Smooth muscle cell (in vitro differentiated cells): Measurements from ENCODE around the gene FAM120A. TPM values are rescaled to one million over a fixed set of nuclear protein-coding genes. Genes with fewer than 3 reads are reported as not detected.

Experiments
- DNase-seq: peaks from one replicate; lab custom pipeline; 2025; ENCODE audit not compliant: unreplicated experiment; lab: John Stamatoyannopoulos, UW
- H2AFZ ChIP-seq: fragments of 200-600 bp; sonication (generic); 2 replicates; pipeline ENCODE4 v1.6.0; 2016; ENCODE audit warnings: antibody characterized with exemption, low read depth, mild to moderate bottlenecking
- H3F3A ChIP-seq: fragments of 200-600 bp; sonication (generic); 2 replicates; pipeline ENCODE4 v1.6.0; 2017; ENCODE audit warnings: antibody characterized with exemption, low read depth
- H3K27ac ChIP-seq: fragments of 200-600 bp; sonication (generic); 2 replicates; pipeline ENCODE4 v1.5.1; 2016; ENCODE audit warnings: low read depth, mild to moderate bottlenecking
- H3K27me3 ChIP-seq: fragments of 200-600 bp; sonication (generic); 2 replicates; pipeline ENCODE4 v1.6.1; 2016; ENCODE audit warnings: low read depth, mild to moderate bottlenecking
- H3K36me3 ChIP-seq: fragments of 200-600 bp; sonication (generic); 2 replicates; pipeline ENCODE4 v1.5.1; 2016; ENCODE audit warnings: low read depth
- H3K4me1 ChIP-seq: fragments of 200-600 bp; sonication (generic); 2 replicates; pipeline ENCODE4 v1.5.1; 2016; ENCODE audit warnings: low read depth
- H3K4me2 ChIP-seq: fragments of 200-600 bp; sonication (generic); 2 replicates; pipeline ENCODE4 v1.6.0; 2016; ENCODE audit warnings: mild to moderate bottlenecking
- H3K4me3 ChIP-seq: fragments of 200-600 bp; sonication (generic); 2 replicates; pipeline ENCODE4 v1.5.1; 2016; ENCODE audit warnings: mild to moderate bottlenecking
- H3K79me2 ChIP-seq: fragments of 200-600 bp; sonication (generic); 2 replicates; pipeline ENCODE4 v1.6.0; 2016; ENCODE audit warnings: low read depth, mild to moderate bottlenecking
- H3K9ac ChIP-seq: fragments of 200-600 bp; sonication (generic); 2 replicates; pipeline ENCODE4 v1.6.0; 2016; ENCODE audit warnings: low read depth
- H3K9me3 ChIP-seq: fragments of 200-600 bp; sonication (generic); replicated peaks from 2 replicates; pipeline ENCODE4 v1.5.1; 2016; ENCODE audit warnings: low read depth
- H4K20me1 ChIP-seq: fragments of 200-600 bp; sonication (generic); 2 replicates; pipeline ENCODE4 v1.6.0; 2016; ENCODE audit warnings: low read depth
- WGBS: methylation state at CpG from one replicate; pipeline ENCODE4 v1.1.7; 2016; ENCODE audit warnings: low lambda C conversion rate; 5-methylcytosine and 5-hydroxymethylcytosine counted together
- polyA plus RNA-seq: library from polyadenylated mRNA; unstranded; fragments of >200 nt; fragmentation: Nextera tagmentation; extraction: Ambion mirVana; gene quantifications from 2 replicates; pipeline ENCODE4 v1.2.1, GENCODE V29; 2016
- total RNA-seq: library from RNA; depleted of rRNA; stranded (reverse); fragments of >200 nt; gene quantifications from 2 replicates; pipeline ENCODE4 v1.2.3, GENCODE V29; 2014
- TF ChIP-seq, protein P1 (sequence below): fragments of 200-600 bp; sonication (generic); IDR thresholded peaks from 2 replicates; pipeline ENCODE4 v1.5.1; 2017; ENCODE audit warnings: borderline replicate concordance, mild to moderate bottlenecking, antibody characterized with exemption; ENCODE audit not compliant: insufficient read depth, poor library complexity, severe bottlenecking

Gene FAM120A
- total and polyA plus RNA-seq, 2 experiments from 2014 or later: 14.4 to 47.2 TPM

DNA sequence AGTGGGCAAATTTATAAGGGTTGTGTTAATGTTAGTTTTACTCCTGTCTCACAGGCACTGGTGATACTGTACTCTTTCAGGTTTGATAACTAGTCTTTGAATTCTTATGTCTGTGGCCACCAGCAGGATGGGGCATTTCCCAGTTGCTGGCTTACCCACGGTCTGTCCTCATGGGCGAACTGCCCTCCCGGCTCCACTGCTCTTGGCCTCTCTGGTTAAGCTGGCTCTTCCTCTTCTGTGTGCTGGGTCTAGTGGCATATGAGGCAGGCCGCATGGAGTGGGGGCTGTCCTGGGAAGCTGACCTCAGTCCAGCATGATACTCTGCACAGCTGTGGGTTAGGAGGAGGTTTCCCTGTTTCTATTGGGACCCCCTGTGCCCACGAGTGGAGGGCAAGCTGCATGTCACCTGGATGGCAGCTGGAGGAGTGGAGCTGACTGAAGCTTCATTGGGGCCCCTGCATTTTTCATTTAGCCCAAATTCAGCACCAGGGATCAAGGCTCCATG lies 144.4 kb downstream of the FAM120A start:
- WGBS: 82% methylated on average over 5 of the region's 5 CpGs
- H4K20me1 ChIP-seq: peaks cover 99% of the 10 kb centered on the region

DNA sequence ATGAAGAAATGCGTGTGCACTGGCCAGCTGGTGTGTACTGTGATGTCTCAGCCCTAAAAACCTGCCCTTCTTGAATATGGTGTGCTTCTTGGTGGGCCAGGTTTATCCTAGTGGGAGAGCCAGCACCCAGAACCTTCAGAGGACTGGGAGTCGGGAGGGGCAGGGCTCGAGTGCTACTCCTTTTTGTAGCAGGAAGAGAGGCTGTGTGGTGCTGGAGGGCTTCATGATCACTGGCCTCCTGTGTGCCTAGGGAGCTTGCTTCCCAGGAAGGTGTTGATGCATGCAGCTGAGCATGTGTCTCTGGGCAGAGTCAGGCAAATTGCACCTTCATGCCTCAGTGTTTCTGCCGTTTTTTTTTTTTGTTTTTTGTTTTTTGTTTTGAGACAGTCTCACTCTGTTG lies 144.9 kb downstream of the FAM120A start:
- Histone ChIP-seq H2AFZ (no peak overlapping the region), H3K9ac (no peak overlapping the region), H3K27ac (no peak overlapping the region), H3K36me3 (no peaks in the 10 kb centered on the region), H3K4me3 (no peak overlapping the region), H4K20me1 (peaks cover 99% of the 10 kb centered on the region), H3K4me2 (no peak overlapping the region), H3K4me1 (no peaks in the 10 kb centered on the region), H3K79me2 (peaks cover 65% of the 10 kb centered on the region), H3K9me3 (no peaks in the 10 kb centered on the region), H3F3A (no peaks in the 10 kb centered on the region), H3K27me3 (no peaks in the 10 kb centered on the region)
- TF ChIP-seq, protein P1, sequence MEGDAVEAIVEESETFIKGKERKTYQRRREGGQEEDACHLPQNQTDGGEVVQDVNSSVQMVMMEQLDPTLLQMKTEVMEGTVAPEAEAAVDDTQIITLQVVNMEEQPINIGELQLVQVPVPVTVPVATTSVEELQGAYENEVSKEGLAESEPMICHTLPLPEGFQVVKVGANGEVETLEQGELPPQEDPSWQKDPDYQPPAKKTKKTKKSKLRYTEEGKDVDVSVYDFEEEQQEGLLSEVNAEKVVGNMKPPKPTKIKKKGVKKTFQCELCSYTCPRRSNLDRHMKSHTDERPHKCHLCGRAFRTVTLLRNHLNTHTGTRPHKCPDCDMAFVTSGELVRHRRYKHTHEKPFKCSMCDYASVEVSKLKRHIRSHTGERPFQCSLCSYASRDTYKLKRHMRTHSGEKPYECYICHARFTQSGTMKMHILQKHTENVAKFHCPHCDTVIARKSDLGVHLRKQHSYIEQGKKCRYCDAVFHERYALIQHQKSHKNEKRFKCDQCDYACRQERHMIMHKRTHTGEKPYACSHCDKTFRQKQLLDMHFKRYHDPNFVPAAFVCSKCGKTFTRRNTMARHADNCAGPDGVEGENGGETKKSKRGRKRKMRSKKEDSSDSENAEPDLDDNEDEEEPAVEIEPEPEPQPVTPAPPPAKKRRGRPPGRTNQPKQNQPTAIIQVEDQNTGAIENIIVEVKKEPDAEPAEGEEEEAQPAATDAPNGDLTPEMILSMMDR: no peak
- whole genome bisulfite sequencing: 93% methylated on average over 4 of the region's 4 CpGs
- DNase-seq: no peak

More for the DNA sequence above, 144.4 kb downstream of the FAM120A start:
- no peak overlapping the region for H2AFZ ChIP-seq
- H3K9ac ChIP-seq: no peak overlapping the region
- no peaks in the 10 kb centered on the region for H3K27me3 ChIP-seq
- TF ChIP-seq, protein P1: no peak
- DNase-seq: no peak
- no peaks in the 10 kb centered on the region for H3K9me3 ChIP-seq
- H3K36me3 ChIP-seq: no peaks in the 10 kb centered on the region
- no peaks in the 10 kb centered on the region for H3K4me1 ChIP-seq
- H3K27ac ChIP-seq: no peak overlapping the region
- H3F3A ChIP-seq: no peaks in the 10 kb centered on the region
- peaks cover 63% of the 10 kb centered on the region for H3K79me2 ChIP-seq
- no peak overlapping the region for H3K4me2 ChIP-seq
- H3K4me3 ChIP-seq: no peak overlapping the region

DNA sequence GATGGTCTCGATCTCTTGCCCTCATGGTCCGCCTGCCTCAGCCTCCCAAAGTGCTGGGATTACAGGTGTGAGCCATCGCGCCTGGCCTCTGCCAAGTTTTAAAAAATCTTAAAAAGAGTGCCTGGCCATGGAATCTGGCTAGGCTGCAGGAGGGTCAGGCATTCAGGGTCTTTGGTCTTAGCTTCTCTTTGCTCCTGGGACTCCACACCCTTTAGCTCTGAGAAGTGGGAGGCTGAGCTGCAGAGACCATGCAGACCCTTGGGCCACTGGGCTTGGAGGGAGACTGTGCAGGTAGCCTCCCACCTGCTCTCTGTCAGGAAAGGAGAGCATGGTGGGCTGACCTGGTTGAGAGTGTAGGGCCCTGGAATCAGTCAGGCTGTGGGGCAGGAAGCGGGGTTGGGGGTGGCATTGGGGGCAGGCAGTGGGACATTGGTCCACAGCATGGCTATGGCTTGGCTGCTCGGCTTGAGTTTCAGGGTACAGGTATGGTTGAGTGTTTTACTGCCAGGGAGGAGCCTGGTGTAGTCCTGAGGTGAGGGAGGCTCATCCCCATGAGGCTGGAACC lies 145.7 kb downstream of the FAM120A start:
- no peaks in the 10 kb centered on the region for H3K27me3 ChIP-seq
- H4K20me1 ChIP-seq: peaks cover 99% of the 10 kb centered on the region
- peaks cover 64% of the 10 kb centered on the region for H3K79me2 ChIP-seq
- TF ChIP-seq, protein P1: no peak
- H3K9ac ChIP-seq: no peak overlapping the region
- 93% methylated on average over 5 of the region's 6 CpGs for WGBS
- no peaks in the 10 kb centered on the region for H3K9me3 ChIP-seq
- no peaks in the 10 kb centered on the region for H3K4me1 ChIP-seq
- H3K36me3 ChIP-seq: no peaks in the 10 kb centered on the region
- H3K27ac ChIP-seq: no peak overlapping the region
- DNase-seq: no peak
- H3K4me2 ChIP-seq: no peak overlapping the region
- no peak overlapping the region for H2AFZ ChIP-seq
- H3F3A ChIP-seq: no peaks in the 10 kb centered on the region
- H3K4me3 ChIP-seq: no peak overlapping the region

DNA sequence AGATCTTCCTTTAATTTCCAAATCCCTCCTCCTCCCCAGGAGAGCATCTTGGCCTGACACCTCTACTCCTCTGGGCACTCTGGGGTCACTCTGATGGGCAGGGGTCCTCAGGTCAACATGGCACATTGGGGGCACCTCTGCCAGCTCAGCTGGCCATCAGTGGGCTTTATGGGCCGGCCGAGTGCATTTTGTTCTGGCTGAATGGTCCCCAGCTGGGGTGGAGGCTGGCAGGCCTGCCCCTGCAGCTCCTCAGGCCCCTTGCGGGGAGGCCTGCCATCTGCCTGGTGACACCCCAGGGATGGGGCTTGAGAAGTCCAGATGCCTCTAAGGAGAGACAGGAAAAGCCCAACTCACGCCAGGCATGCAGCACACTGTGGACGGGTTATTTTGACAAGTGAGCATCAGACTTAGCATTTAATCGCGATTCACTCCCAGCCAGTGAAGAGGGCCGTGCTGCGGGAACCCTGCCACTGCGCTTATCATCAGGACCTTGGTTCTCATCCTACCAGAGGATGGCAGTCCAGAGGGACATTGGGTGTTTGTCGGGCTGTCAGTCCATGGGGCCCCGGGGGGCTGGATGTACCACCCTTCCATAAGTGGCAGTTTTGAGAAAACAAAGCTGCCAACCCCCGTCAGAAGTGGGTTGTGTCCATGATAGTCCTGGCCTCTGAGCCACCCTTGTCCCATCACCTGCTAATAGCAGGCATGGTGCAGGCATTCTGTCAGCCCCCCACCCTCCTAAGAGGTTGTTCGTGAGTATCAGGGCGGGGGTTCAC lies 146.6 kb downstream of the FAM120A start:
- Histone ChIP-seq H3K79me2 (peaks cover 65% of the 10 kb centered on the region), H3K36me3 (no peaks in the 10 kb centered on the region), H4K20me1 (peaks cover 99% of the 10 kb centered on the region), H3K9ac (no peak overlapping the region), H3K4me2 (no peak overlapping the region), H3K4me3 (no peak overlapping the region), H2AFZ (no peak overlapping the region), H3K4me1 (no peaks in the 10 kb centered on the region), H3K9me3 (no peaks in the 10 kb centered on the region), H3K27me3 (no peaks in the 10 kb centered on the region), H3K27ac (no peak overlapping the region), H3F3A (no peaks in the 10 kb centered on the region)
- 92% methylated on average over 15 of the region's 15 CpGs for WGBS
- TF ChIP-seq, protein P1: no peak
- DNase-seq: no peak
